Ovary (tissue), 9 donors: ENCODE data around the gene ZNF423. TPM values are rescaled to one million over a fixed set of nuclear protein-coding genes. Genes with fewer than 3 reads are reported as not detected.
A peak's percentile ranks its signal among the peaks of the same experiment; 100 is the strongest.
"Not testable (repeated sequence)": the region's sequence is repeated elsewhere in the genome, so short reads cannot be mapped to it uniquely, and the experiment has no call there.

Experiments used
- DNase-seq, 5 donors: peaks; one replicate each; pipeline ENCODE4 v3.0.0-alpha.2; 2019 to 2020
- H3K27ac ChIP-seq, 2 donors: fragments of 200-600 bp; one replicate each; pipeline versions ENCODE4 v1.5.1 to v1.8.0; 2019 to 2022
- H3K27me3 ChIP-seq: fragments of 200-600 bp; one replicate; pipeline ENCODE4 v1.8.0; 2022
- H3K36me3 ChIP-seq: fragments of 200-600 bp; sonication (generic); one replicate; pipeline ENCODE4 v1.5.1; 2019
- H3K4me1 ChIP-seq: one replicate; pipeline ENCODE4 v1.8.1; 2013; ENCODE audit warnings: mild to moderate bottlenecking, moderate library complexity; ENCODE audit not compliant: insufficient read depth
- H3K4me3 ChIP-seq: fragments of 200-600 bp; sonication (generic); one replicate; pipeline ENCODE4 v1.5.1; 2017
- H3K9me3 ChIP-seq, 2 donors: fragments of 200-600 bp in 1 of 2; sonication (generic) in 1 of 2; one replicate each; pipeline versions ENCODE4 v1.5.1 to v1.8.1; 2013 to 2019; ENCODE audit warnings: mild to moderate bottlenecking in 1 of 2, moderate library complexity in 1 of 2
- EP300 ChIP-seq: sonication (generic); formaldehyde crosslinking; IDR thresholded peaks from one replicate; pipeline ENCODE4 v1.6.1; 2017; ENCODE audit warnings: antibody characterized with exemption
- POLR2A ChIP-seq: fragments of 450-650 bp; IDR thresholded peaks from one replicate; pipeline ENCODE4 v1.6.1; 2017; ENCODE audit warnings: antibody characterized with exemption, mild to moderate bottlenecking, moderate library complexity
- WGBS, 3 donors: extraction: QIAGEN DNeasy Blood & Tissue Kit in 1 of 3; methylation state at CpG; one replicate each; pipeline versions ENCODE4 v1.1.5 to v1.1.7; 2013 to 2017; 5-methylcytosine and 5-hydroxymethylcytosine counted together
- intact Hi-C, 4 donors: fragments of 100-400 bp; cut with DNase I; formaldehyde crosslinking; loops; one replicate each; pipeline versions ENCODE4 v1.11.0 to v1.15.1; 2022 to 2023
- polyA plus RNA-seq, 2 donors: library from polyadenylated mRNA; stranded (reverse); fragments of 200-250 nt in 1 of 2; fragments of 350-450 nt in 1 of 2; fragmentation: Illumina TruSeq in 1 of 2; extraction: RNeasy Lipid Tissue Mini Kit (QIAGEN cat#74804) in 1 of 2; gene quantifications; one replicate each; pipeline ENCODE4 v1.2.3, GENCODE V29; 2013 to 2014
- total RNA-seq, 7 donors: library from RNA; depleted of rRNA in 2 of 7; stranded (reverse); fragments of >200 nt in 2 of 7; fragmentation: NEBNext Ultra II Directional in 3 of 7; extraction: Animal tissue kit (Norgen Biotek cat#: 25700) in 3 of 7; gene quantifications; one replicate each; pipeline versions ENCODE4 v1.1.0 to v1.2.4, GENCODE V29; 2016 to 2023
- TF ChIP-seq, protein P1 (sequence below), 3 donors: fragments of 450-650 bp in 2 of 3; fragments of 200-600 bp in 1 of 3; IDR thresholded peaks; one replicate each; pipeline versions ENCODE4 v1.5.1 to v1.8.0; 2016 to 2022; ENCODE audit warnings: antibody characterized with exemption in 3 of 3, mild to moderate bottlenecking in 1 of 3
- donor health status: DM: no; HTN: no; CAD: no; lungs with moderate emphysema.
- donor health status: DM: no; HTN: no; CAD: no.
- donor health status: Bipolar disorder and iron deficiency.
- donor health status: DM: yes; HTN: yes; CAD: no.
- donor health status: DM: no; HTN: no; CAD: no.
- donor health status: DM: yes; HTN: yes; CAD: no.

Gene ZNF423
- total and polyA plus RNA-seq, 9 donors: 3.3 to 40.3 (median 12.4) TPM

- Histone ChIP-seq H3K4me1 (no peaks in the 10 kb centered on the region), H3K9me3 (no peaks in the 10 kb centered on the region), H3K4me3 (no peak overlapping the region), H3K36me3 (no peaks in the 10 kb centered on the region), H3K27me3 (no peaks in the 10 kb centered on the region), H3K27ac (no peak overlapping the region)
- no peak for TF ChIP-seq POLR2A
- TF ChIP-seq, protein P1, sequence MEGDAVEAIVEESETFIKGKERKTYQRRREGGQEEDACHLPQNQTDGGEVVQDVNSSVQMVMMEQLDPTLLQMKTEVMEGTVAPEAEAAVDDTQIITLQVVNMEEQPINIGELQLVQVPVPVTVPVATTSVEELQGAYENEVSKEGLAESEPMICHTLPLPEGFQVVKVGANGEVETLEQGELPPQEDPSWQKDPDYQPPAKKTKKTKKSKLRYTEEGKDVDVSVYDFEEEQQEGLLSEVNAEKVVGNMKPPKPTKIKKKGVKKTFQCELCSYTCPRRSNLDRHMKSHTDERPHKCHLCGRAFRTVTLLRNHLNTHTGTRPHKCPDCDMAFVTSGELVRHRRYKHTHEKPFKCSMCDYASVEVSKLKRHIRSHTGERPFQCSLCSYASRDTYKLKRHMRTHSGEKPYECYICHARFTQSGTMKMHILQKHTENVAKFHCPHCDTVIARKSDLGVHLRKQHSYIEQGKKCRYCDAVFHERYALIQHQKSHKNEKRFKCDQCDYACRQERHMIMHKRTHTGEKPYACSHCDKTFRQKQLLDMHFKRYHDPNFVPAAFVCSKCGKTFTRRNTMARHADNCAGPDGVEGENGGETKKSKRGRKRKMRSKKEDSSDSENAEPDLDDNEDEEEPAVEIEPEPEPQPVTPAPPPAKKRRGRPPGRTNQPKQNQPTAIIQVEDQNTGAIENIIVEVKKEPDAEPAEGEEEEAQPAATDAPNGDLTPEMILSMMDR (IDR thresholded peaks at IDR 0.05): no peak
- TF ChIP-seq EP300: no peak
- intact Hi-C loops: loop anchor here in 1 of 4 donors (10.0 kb wide), 1 partner anchor 469 kb away; no protein-coding TSS in a partner anchor
- DNase-seq: no peak
- 64 to 68% (median 68%) methylated on average over 16 of the region's 16 CpGs for WGBS, 3 donors
Observed at GRCh38 chr16:49883076-49884014, 27.4 kb upstream of the ZNF423 start.

DNA sequence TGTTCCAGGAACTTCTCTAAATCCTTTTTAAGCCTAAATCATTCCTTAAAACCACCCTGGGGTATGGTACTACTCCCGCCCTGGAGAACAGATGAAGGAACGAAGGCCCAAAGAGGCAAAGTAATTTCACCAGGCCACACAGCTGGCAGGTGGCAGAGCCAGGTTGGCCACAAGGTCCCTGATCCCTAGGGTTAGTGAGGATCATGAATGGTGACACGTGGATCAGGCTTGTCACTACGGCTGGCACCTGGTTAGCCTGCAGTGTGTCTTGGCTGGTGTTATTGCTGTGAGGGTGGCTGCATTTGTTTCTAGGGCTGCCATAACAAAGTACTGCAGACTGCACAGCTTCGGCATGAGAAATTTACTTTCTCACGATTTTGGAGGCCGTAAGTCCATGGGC, 26.0 kb upstream of the ZNF423 start:
- intact Hi-C loops: loop anchor here in 1 of 4 donors (10.0 kb wide), 1 partner anchor 467 kb away; no protein-coding TSS in a partner anchor
- WGBS, 3 donors: 86 to 89% (median 87%) methylated on average over 7 of the region's 7 CpGs
- TF ChIP-seq EP300: no peak
- TF ChIP-seq, protein P1 (IDR thresholded peaks at IDR 0.05): no peak
- TF ChIP-seq POLR2A: no peak
- no peak for DNase-seq
- H3K4me3 ChIP-seq: no peak overlapping the region
- no peaks in the 10 kb centered on the region for H3K4me1 ChIP-seq
- H3K27ac ChIP-seq: no peak overlapping the region
- H3K27me3 ChIP-seq: no peaks in the 10 kb centered on the region
- no peaks in the 10 kb centered on the region for H3K9me3 ChIP-seq
- no peaks in the 10 kb centered on the region for H3K36me3 ChIP-seq

DNA sequence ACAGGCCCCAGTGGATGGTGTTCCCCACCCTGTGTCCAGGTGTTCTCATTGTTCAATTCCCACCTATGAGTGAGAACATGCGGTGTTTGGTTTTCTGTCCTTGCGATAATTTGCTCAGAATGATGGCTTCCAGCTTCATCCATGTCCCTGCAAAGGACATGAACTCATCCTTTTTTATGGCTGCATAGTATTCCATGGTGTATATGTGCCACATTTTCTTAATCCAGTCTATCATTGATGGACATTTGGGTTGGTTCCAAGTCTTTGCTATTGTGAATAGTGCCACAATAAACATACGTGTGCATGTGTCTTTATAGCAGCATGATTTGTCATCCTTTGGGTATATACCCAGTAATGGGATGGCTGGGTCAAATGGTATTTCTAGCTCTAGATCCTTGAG, 22.6 kb upstream of the ZNF423 start:
- H3K4me3 ChIP-seq, H3K27me3 ChIP-seq, H3K9me3 ChIP-seq, H3K4me1 ChIP-seq, DNase-seq, H3K27ac ChIP-seq, H3K36me3 ChIP-seq: not testable (repeated sequence)
- WGBS, 3 donors: 90 to 92% (median 91%) methylated on average over 3 of the region's 3 CpGs
- intact Hi-C loops: loop anchor here in 1 of 4 donors (10.0 kb wide), 2 partner anchors 274 to 384 kb away; no protein-coding TSS in a partner anchor

DNA sequence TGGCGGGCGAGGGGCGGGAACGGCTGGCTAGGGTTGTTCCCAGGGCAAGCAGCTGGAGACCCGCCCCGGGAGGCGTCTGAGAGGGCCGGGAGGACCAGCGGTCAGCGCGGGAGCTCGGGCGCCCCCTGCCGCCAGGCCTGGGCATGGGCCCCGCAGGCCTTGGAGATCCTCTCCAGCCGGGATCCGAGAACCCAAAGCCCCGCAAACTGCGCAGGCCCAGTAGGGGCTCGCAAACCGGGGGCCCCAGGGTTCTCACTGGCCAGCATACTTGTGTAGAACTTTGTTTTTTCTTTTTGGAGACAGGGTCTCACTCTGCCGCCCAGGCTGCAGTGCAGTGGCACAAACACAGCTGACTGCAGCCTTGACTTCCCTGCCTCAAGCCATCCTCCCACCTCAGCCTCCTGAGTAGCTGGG, 20.8 kb upstream of the ZNF423 start:
- Histone ChIP-seq H3K27ac (peak overlapping the region in 1 of 2 donors; percentile 12), H3K27me3 (no peaks in the 10 kb centered on the region), H3K4me1 (no peaks in the 10 kb centered on the region), H3K36me3 (no peaks in the 10 kb centered on the region), H3K9me3 (no peaks in the 10 kb centered on the region), H3K4me3 (peak overlapping the region; percentile 8)
- intact Hi-C loops: loop anchor here in 1 of 4 donors (10.0 kb wide), 2 partner anchors 272 to 382 kb away; no protein-coding TSS in a partner anchor
- 2 to 6% (median 3%) methylated on average over 21 to 22 of the region's 22 CpGs for WGBS, 3 donors
- DNase-seq: peak; percentile 60 to 83 (median 72)
- TF ChIP-seq, protein P1 (IDR thresholded peaks at IDR 0.05): peak; percentile 50 to 70 (median 63)
- no peak for TF ChIP-seq POLR2A
- no peak for TF ChIP-seq EP300
